Muscle layer of colon (tissue), 2 donors: Measurements from ENCODE around the gene NPBWR2.

Experiments used
- H3K27ac ChIP-seq: one replicate; pipeline ENCODE4 v1.7.0; 2013; ENCODE audit warnings: low read depth, mild to moderate bottlenecking, low read length, moderate library complexity
- H3K27me3 ChIP-seq, 2 donors: one replicate each; pipeline ENCODE4 v1.7.0; 2013; ENCODE audit warnings: low read length in 2 of 2, mild to moderate bottlenecking in 2 of 2; ENCODE audit not compliant: insufficient read depth in 2 of 2, control insufficient read depth in 1 of 2
- H3K36me3 ChIP-seq: one replicate; pipeline ENCODE4 v1.7.0; 2013; ENCODE audit warnings: mild to moderate bottlenecking, low read length; ENCODE audit not compliant: insufficient read depth
- H3K4me1 ChIP-seq: one replicate; pipeline ENCODE4 v1.7.0; 2013; ENCODE audit warnings: mild to moderate bottlenecking, low read length; ENCODE audit not compliant: insufficient read depth
- H3K4me3 ChIP-seq, 2 donors: one replicate each; pipeline ENCODE4 v1.7.0; 2013; ENCODE audit warnings: low read length in 2 of 2, low read depth in 1 of 2, mild to moderate bottlenecking in 1 of 2, moderate library complexity in 1 of 2
- H3K9ac ChIP-seq: one replicate; pipeline ENCODE4 v1.7.0; 2013; ENCODE audit warnings: low read length
- H3K9me3 ChIP-seq: one replicate; pipeline ENCODE4 v1.7.0; 2013; ENCODE audit warnings: mild to moderate bottlenecking, low read length
- donor health status: abdominal sarcoma.
- donor health status: Adenocarcinoma of cecum.

NPBWR2 gene

DNA sequence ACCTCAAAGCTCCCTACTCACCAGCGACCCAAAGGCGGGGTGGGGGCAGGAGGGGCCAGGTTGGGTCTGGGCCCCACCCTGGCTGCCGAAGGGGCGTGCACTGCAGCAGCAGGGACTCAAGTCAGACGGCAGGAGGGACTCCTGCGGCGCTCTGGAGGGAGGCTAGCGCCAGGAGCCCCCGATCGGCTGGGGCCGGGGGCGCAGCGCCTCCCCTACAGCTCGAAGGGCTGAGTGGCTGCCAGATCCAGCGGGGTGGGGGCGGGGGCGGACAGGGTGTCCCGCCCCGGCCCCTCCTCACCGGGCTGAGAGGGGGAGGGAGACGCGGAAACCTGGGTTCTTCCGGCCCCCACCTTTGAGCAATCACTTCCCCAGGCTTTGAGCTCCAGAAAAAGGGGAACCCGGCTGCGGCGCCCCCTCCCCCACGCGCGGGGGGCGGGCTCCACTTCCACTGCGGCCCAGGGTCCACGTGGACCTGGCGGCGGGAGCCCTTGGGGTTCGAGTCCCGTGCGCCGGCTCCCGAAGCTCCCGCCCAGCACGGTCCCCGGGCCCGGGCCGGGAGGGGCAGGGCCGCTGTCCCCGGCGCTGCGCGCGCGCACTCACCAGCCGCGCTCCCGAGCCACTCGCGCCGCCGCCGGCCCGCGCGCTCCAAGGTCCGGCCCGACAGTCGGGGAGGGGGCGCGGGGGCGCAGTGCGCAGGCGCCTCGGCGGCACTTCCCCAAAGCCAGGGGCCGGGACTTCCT, 27.9 kb downstream of the NPBWR2 start, which contains the start of gene RGS19:
TSS of gene RGS19 (minus strand) at position 246 of the 740 bp plus-strand sequence. CDS start 2,632 bp downstream, outside the sequence.
- Histone ChIP-seq H3K9me3 (no peaks in the 10 kb centered on the region), H3K4me3 (peak within 1 kb of the TSS; percentile 67 to 73), H3K27ac (peak within 1 kb of the TSS; percentile 72), H3K36me3 (no peaks in the 10 kb centered on the region), H3K27me3 (peaks cover 5 to 23% of the 10 kb centered on the region in 2 donors), H3K4me1 (peaks cover 16% of the 10 kb centered on the region), H3K9ac (no peak within 1 kb of the TSS)

DNA sequence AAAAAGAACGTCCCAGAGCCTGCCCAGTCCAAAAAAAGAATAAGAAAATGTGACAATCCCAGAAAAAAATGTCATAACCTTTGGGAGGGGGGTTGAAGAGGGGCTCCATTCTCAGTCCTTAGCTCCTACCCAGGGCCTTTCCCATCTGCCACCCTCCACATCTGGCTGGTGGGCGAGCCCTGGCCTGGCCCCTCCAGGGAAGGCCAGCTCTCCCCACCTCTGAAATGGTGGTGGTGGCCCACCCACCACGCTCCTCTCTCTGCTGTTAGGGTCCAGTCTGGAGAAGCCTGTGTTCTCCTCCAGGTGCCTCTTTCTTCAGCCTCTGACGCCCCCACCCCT, 28.5 kb downstream of the NPBWR2 start:
- Histone ChIP-seq H3K27ac (peak overlapping the region; percentile 72), H3K4me1 (peaks cover 16% of the 10 kb centered on the region), H3K9me3 (no peaks in the 10 kb centered on the region), H3K9ac (no peak overlapping the region), H3K27me3 (peaks cover 0 to 18% of the 10 kb centered on the region in 2 donors), H3K4me3 (peak overlapping the region; percentile 67 to 73), H3K36me3 (no peaks in the 10 kb centered on the region)

GRCh38 chr20:64077876-64078551, 29.4 kb downstream of the NPBWR2 start:
- no peaks in the 10 kb centered on the region for H3K9me3 ChIP-seq
- H3K27me3 ChIP-seq, result peaks cover 0 to 11% of the 10 kb centered on the region in 2 donors
- peaks cover 14% of the 10 kb centered on the region for H3K4me1 ChIP-seq
- H3K36me3 ChIP-seq, result no peaks in the 10 kb centered on the region
- H3K4me3 ChIP-seq, result peak overlapping the region in 1 of 2 donors; percentile 67
- H3K27ac ChIP-seq, result no peak overlapping the region
- no peak overlapping the region for H3K9ac ChIP-seq

DNA sequence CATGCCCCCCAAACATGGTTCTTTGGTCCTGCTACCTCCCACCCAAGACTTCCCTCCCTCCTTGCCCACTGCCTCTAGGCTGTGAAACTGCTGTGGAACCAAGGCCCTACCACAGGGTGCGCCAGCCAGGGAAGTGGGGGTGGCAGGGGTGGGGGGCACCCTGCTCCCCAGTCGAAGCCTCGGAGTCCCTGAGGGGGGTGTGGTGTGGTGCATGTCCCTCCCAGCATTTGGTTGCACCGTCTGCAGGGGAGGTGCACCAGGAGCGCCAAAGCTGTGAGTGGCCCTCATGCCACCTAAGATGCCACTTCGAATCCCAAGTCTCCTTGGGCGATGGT, 29.9 kb downstream of the NPBWR2 start:
- Histone ChIP-seq H3K4me1 (peaks cover 11% of the 10 kb centered on the region), H3K27ac (no peak overlapping the region), H3K9me3 (no peaks in the 10 kb centered on the region), H3K4me3 (no peak overlapping the region), H3K27me3 (peaks cover 0 to 8% of the 10 kb centered on the region in 2 donors), H3K9ac (no peak overlapping the region), H3K36me3 (no peaks in the 10 kb centered on the region)

DNA sequence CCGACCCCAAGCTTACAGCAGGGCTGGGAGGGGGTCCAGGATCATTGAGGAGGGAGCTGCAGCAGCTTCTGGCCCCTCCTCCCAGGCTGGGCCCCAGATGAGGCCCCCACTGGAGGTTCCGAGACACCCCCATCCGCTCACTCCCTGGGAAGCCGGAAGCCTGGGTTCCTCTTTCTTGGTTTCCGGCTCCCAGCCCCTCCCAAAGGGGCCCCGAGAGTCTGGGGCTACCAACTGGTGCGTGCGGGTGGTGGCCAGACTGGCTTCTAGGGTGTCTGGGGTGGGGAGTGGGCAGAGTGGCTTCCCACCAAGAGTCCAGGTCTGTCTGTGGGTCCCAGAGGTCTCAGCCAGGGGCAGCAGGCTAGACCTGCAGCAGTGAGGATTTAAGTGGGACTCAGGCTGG, 30.3 kb downstream of the NPBWR2 start:
- H3K9ac ChIP-seq, result no peak overlapping the region
- no peaks in the 10 kb centered on the region for H3K9me3 ChIP-seq
- no peaks in the 10 kb centered on the region for H3K36me3 ChIP-seq
- no peak overlapping the region for H3K27ac ChIP-seq
- H3K4me1 ChIP-seq, result peaks cover 11% of the 10 kb centered on the region
- no peak overlapping the region for H3K4me3 ChIP-seq
- peaks cover 0 to 8% of the 10 kb centered on the region in 2 donors for H3K27me3 ChIP-seq

DNA sequence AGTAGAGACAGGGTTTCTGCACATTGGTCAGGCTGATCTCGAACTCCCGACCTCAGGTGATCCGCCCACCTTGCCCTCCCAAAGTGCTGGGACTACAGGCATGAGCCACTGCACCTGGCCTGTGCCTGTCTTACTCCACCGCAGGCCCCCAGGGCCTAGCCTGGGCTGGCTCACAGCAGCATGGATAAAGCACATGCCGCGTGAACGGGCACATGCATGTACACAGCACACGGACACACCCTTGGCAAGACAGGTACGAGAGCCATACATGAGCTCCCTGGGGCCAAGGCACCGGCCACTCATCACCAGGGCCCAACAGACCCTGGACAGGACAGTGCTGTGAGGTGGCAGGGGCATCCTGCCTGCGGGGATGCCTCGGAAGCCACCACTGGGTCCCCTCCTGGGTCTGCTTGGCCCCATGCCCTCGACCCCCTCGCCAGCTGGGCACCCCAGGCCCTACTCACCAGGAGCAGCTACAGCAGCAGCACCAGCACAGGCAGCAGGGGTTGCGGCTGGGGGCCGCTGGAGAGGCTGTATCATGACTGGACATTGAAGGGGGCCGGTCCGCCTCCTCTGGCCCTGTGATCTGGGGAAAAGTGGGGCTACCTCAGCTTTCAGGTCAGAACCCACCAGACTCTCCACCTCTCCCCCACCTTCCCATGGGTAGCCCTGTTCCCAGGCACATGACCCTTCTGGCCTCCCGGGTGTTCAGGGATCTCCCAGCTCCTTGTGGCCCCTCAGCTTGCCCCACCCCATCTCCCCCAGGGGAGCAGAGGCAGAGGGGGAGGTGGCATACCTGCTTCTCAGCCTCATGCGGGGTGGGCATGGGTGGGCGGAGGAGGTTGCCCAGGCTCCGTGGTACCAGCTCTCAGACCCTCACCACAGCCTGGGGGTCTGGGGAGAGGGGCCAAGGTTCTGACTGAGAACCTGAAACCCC, 31.0 kb downstream of the NPBWR2 start:
- no peaks in the 10 kb centered on the region for H3K9me3 ChIP-seq
- no peak overlapping the region for H3K9ac ChIP-seq
- H3K27ac ChIP-seq, result no peak overlapping the region
- peaks cover 11% of the 10 kb centered on the region for H3K4me1 ChIP-seq
- peaks cover 0 to 8% of the 10 kb centered on the region in 2 donors for H3K27me3 ChIP-seq
- no peaks in the 10 kb centered on the region for H3K36me3 ChIP-seq
- H3K4me3 ChIP-seq, result no peak overlapping the region

GRCh38 chr20:64075556-64075955, 31.8 kb downstream of the NPBWR2 start:
- no peak overlapping the region for H3K27ac ChIP-seq
- peaks cover 0 to 8% of the 10 kb centered on the region in 2 donors for H3K27me3 ChIP-seq
- no peak overlapping the region for H3K4me3 ChIP-seq
- no peak overlapping the region for H3K9ac ChIP-seq
- H3K4me1 ChIP-seq, result peaks cover 11% of the 10 kb centered on the region
- H3K9me3 ChIP-seq, result no peaks in the 10 kb centered on the region
- no peaks in the 10 kb centered on the region for H3K36me3 ChIP-seq

DNA sequence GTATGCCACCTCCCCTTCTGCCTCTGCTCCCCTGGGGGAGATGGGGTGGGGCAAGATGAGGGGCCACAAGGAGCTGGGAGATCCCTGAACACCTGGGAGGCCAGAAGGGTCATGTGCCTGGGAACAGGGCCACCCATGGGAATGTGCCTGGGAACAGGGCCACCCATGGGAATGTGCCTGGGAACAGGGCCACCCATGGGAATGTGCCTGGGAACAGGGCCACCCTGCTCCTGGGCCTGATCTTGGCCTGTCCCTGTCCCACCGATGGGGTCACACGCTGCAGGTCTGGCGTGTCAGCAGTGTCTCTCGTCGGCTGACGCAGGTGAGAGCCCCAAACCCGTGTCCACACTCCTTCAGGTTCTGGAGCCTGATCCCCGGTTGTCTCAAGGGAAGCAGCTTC, 32.4 kb downstream of the NPBWR2 start:
- H3K4me3 ChIP-seq, result no peak overlapping the region
- H3K27ac ChIP-seq, result no peak overlapping the region
- H3K9me3 ChIP-seq, result no peaks in the 10 kb centered on the region
- no peak overlapping the region for H3K9ac ChIP-seq
- peaks cover 0 to 8% of the 10 kb centered on the region in 2 donors for H3K27me3 ChIP-seq
- H3K36me3 ChIP-seq, result peaks cover 5% of the 10 kb centered on the region
- H3K4me1 ChIP-seq, result peaks cover 11% of the 10 kb centered on the region

- Histone ChIP-seq H3K27me3 (peaks cover 0 to 7% of the 10 kb centered on the region in 2 donors), H3K9me3 (no peaks in the 10 kb centered on the region), H3K36me3 (peaks cover 5% of the 10 kb centered on the region), H3K9ac (no peak overlapping the region), H3K4me1 (peaks cover 9% of the 10 kb centered on the region), H3K4me3 (no peak overlapping the region), H3K27ac (no peak overlapping the region)
Observed at GRCh38 chr20:64074184-64074789, 33.1 kb downstream of the NPBWR2 start.

- Histone ChIP-seq H3K27me3 (peaks cover 0 to 4% of the 10 kb centered on the region in 2 donors), H3K9ac (no peak overlapping the region), H3K9me3 (no peaks in the 10 kb centered on the region), H3K27ac (no peak overlapping the region), H3K36me3 (peaks cover 5% of the 10 kb centered on the region), H3K4me3 (no peak overlapping the region), H3K4me1 (peaks cover 3% of the 10 kb centered on the region)
Observed at GRCh38 chr20:64073476-64074183, 33.7 kb downstream of the NPBWR2 start.
